ENCODE measurements around the gene MED25. TPM values are rescaled to one million over a fixed set of nuclear protein-coding genes. Genes with fewer than 3 reads are reported as not detected.

Gene MED25
- polyA plus RNA-seq, 6 donors from 2014 or later: 21.2 to 49.7 (median 28.9) TPM

DNA sequence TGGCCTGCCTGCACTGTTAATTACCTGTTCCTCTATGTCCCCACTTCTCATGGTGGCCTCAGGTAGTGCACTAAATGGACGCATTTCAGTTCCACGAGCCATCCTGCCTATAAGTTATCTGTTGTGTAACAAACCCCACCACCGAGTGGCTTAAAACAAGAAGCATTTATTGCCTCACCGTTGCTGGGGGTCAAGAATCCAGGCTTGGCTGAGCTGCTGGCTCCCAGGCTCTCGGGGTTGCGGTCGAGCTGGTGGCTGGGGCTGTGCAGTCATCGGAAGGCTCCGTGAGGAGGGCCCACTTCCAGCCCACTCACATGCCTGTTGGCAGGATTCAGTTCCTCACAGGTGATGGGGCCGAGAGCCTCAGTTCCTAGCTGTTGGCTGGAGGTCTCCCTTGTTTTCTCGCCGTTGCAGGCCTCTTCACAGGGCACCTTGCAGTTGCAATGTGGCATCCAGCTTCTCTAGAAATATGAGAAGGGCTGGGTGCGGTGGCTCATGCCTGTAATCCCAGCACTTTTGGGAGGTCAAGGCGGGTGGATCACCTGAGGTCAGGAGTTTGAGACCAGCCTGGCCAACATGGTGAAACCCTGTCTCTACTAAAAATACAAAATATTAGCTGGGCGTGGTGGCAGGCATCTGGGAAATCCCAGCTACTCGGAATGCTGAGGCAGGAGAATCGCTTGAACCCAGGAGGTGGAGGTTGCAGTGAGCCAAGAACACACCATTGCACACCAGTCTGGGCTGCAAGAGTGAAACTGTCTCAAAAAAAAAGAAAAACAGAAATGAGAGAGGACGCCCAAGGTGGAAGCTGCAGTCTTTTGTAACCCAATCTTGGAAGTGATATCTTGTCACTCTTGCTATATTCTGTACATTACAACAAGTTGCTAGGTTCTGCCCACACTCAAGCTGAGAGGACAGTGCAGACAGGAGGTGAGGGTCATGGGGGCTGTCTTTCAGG, 26.3 kb downstream of the MED25 start:
- H3K27me3 Mint-ChIP-seq: no peaks in the 10 kb centered on the region
- no peak for ATAC-seq (ENCODE audit: low read depth in 2 of 2)
- peak overlapping the region; percentile 22 to 84 (median 70) for H3K4me3 Mint-ChIP-seq
- H3K9me3 Mint-ChIP-seq: peaks cover 0 to 5% (median 0%) of the 10 kb centered on the region in 7 donors
- no peaks in the 10 kb centered on the region for H3K36me3 Mint-ChIP-seq
- DNase-seq: no peak
- peaks cover 22 to 64% (median 56%) of the 10 kb centered on the region in 3 donors for H3K4me1 Mint-ChIP-seq
- H3K27ac Mint-ChIP-seq: peak overlapping the region in 4 of 6 donors; percentile 81 to 90 (median 83)

- H3K9me3 Mint-ChIP-seq: peaks cover 0 to 5% (median 0%) of the 10 kb centered on the region in 7 donors
- no peak for DNase-seq
- ATAC-seq (ENCODE audit: low read depth in 2 of 2): no peak
- H3K27ac Mint-ChIP-seq: peak overlapping the region in 3 of 6 donors; percentile 22 to 90 (median 76)
- H3K4me3 Mint-ChIP-seq: peak overlapping the region in 6 of 8 donors; percentile 21 to 84 (median 62)
- no peaks in the 10 kb centered on the region for H3K36me3 Mint-ChIP-seq
- no peaks in the 10 kb centered on the region for H3K27me3 Mint-ChIP-seq
- peaks cover 27 to 71% (median 61%) of the 10 kb centered on the region in 3 donors for H3K4me1 Mint-ChIP-seq
Measured at GRCh38 chr19:49845414-49845813, 27.3 kb downstream of the MED25 start.

DNA sequence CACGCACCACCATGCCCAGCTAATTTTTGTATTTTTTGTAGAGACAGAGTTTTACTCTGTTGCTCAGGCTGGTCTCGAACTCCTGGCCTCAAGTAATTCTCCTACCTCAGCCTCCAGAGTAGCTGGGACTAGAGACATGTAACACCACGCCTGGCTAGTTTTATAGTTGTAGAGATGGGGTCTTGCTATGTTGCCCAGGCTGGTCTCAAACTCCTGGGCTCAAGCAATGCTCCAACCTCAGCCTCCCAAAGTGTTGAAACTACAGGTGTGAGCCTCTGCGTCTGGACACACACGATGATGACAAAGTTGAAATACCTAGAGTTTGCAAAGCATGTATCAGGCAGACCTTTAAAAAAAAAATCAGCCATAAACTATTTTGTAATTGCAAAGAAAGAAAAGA, 28.3 kb downstream of the MED25 start:
- no peak for ATAC-seq (ENCODE audit: low read depth in 2 of 2)
- peak overlapping the region in 2 of 6 donors; percentile 31 to 52 for H3K27ac Mint-ChIP-seq
- H3K9me3 Mint-ChIP-seq: peaks cover 0 to 5% (median 0%) of the 10 kb centered on the region in 7 donors

DNA sequence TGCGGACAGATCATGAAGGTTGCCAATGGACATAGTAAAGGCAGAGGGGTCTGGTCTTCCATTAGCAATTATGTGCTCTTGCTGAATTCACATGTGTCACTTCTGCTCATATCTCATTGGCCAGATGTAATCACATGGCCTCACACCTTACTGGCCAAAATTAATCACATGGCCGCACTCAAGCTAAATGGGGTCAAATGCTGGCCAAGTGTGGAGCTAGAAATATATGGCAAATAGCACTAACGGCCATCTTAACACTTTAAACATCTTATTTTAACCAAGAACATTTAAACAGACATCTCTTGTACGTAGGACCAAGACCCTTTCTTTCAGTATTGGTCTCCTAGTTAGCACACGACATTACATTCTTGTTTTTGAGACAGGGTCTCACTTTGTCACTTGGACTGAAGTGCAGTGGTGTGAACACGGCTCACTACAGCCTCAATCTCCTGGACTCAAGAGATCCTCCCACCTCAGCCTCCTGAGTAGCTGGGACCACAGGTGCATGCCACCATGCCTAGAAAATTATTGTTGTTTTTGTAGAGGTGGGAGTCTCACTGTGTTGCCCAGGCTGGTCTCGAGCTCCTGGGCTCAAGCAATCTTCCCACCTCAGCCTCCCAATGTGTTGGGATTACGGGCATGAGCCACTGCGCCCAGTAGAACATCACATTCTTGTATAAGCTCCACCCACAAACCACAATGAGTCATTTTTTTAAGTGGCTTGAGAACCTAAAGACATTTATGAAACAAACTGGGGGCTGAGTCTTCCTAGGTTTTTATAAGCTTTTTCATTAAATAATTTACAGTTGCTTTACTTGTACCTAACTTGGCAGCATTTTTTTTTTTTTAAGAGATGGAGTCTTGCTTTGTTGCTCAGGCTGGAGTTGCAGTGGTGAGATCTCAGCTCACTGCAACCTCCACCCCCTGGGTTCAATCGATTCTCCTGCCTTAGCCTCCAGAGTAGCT, 29.9 kb downstream of the MED25 start:
- Mint-ChIP-seq H3K9me3 (peaks cover 0 to 5% (median 0%) of the 10 kb centered on the region in 7 donors), H3K4me1 (peaks cover 31 to 74% (median 56%) of the 10 kb centered on the region in 3 donors), H3K27ac (peak overlapping the region in 2 of 6 donors; percentile 21 to 60), H3K27me3 (no peaks in the 10 kb centered on the region), H3K36me3 (no peaks in the 10 kb centered on the region), H3K4me3 (peak overlapping the region in 5 of 8 donors; percentile 24 to 97 (median 45))
- ATAC-seq (ENCODE audit: low read depth in 2 of 2): no peak
- DNase-seq: no peak

More for the DNA sequence above, 28.3 kb downstream of the MED25 start:
- Mint-ChIP-seq H3K4me3 (peak overlapping the region in 5 of 8 donors; percentile 16 to 55 (median 35)), H3K27me3 (no peaks in the 10 kb centered on the region), H3K36me3 (no peaks in the 10 kb centered on the region), H3K4me1 (peaks cover 22 to 70% (median 56%) of the 10 kb centered on the region in 3 donors)
- DNase-seq: no peak

GRCh38 chr19:49848938-49849337, 30.8 kb downstream of the MED25 start:
- Mint-ChIP-seq H3K9me3 (peaks cover 0 to 5% (median 0%) of the 10 kb centered on the region in 7 donors), H3K27me3 (no peaks in the 10 kb centered on the region), H3K4me3 (peak overlapping the region; percentile 41 to 97 (median 71)), H3K27ac (peak overlapping the region in 2 of 6 donors; percentile 72 to 74), H3K4me1 (peaks cover 31 to 75% (median 55%) of the 10 kb centered on the region in 3 donors), H3K36me3 (no peaks in the 10 kb centered on the region)
- no peak for ATAC-seq (ENCODE audit: low read depth in 2 of 2)
- no peak for DNase-seq

- ATAC-seq (ENCODE audit: low read depth in 2 of 2) (no peak), DNase-seq (no peak)
- H3K4me1 Mint-ChIP-seq: peaks cover 31 to 69% (median 50%) of the 10 kb centered on the region in 3 donors
- no peaks in the 10 kb centered on the region for H3K36me3 Mint-ChIP-seq
- H3K27ac Mint-ChIP-seq: peak overlapping the region in 2 of 6 donors; percentile 29 to 91
- H3K4me3 Mint-ChIP-seq: peak overlapping the region; percentile 85 to 98 (median 93)
- peaks cover 0 to 5% (median 0%) of the 10 kb centered on the region in 7 donors for H3K9me3 Mint-ChIP-seq
- no peaks in the 10 kb centered on the region for H3K27me3 Mint-ChIP-seq
Measured at GRCh38 chr19:49849433-49850220, 31.5 kb downstream of the MED25 start.

DNA sequence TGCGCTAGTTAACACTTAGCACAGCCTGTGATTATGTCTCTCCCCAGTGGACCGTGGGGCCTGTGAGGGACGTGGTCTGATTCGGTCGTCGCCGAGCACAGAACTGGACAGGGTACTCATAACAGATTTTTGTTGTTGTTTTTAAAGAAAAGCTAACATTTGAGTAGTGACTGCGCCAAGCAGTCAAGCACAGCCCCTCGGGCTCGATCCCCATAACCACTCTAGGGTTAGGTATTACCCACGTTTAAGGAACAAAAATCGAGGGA, 32.1 kb downstream of the MED25 start:
- peaks cover 0 to 5% (median 0%) of the 10 kb centered on the region in 7 donors for H3K9me3 Mint-ChIP-seq

DNA sequence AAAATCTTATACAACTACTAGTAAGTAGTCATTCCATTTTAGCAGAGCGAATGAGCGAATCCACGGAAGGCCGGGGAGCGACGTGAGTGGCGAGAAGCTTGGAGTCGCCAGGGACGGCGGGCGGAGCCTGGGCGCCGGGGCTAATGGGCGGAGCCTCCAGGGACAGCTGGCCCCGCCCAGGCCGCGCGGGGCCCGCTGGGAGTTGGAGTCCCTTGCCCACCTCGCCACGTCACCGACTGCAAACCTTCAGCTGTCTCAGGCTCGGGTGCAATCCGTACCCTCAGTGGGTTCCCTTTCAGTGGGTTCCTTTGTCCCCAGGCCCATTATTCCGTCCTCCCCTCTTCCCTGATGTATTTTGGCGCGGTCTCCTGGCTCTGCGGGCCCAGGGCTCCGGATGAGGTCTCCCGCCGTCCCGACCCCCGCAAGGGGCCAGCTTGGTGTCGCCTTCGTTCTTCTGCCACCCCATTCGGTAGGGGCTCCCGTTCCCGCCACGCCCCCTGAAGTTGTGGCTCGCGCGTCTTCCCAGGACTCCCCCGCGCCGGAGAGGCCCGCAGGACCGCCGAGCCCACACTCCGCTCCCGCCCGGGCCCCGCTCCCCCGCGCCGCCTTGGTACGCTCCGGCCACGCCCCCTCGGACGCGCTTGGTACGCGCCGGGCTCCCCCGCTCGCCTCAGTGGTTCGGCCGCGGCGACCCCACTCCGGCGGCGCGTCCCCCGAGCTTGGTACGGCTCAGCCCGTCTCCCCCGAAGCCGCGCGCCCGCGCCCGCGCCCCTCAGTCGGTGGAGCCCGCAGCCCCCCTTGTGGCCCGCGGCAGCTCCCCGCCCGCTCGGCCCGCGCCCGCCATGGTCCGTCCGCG, 32.6 kb downstream of the MED25 start, which contains the start of gene PTOV1:
PTOV1 (plus strand) TSS at position 673 of the 856 bp plus-strand sequence.
- H3K9me3 Mint-ChIP-seq: peaks cover 0 to 5% (median 0%) of the 10 kb centered on the region in 7 donors
- ATAC-seq (ENCODE audit: low read depth in 2 of 2) (peak; percentile 82 to 86), DNase-seq (peak; percentile 88)
- H3K27ac Mint-ChIP-seq: peak within 1 kb of the TSS; percentile 89 to 99 (median 97)
- H3K4me1 Mint-ChIP-seq: peaks cover 30 to 60% (median 39%) of the 10 kb centered on the region in 3 donors
- peak within 1 kb of the TSS; percentile 85 to 98 (median 93) for H3K4me3 Mint-ChIP-seq
- no peaks in the 10 kb centered on the region for H3K27me3 Mint-ChIP-seq
- H3K36me3 Mint-ChIP-seq: no peaks in the 10 kb centered on the region

More for the DNA sequence above, 32.1 kb downstream of the MED25 start:
- Mint-ChIP-seq H3K27me3 (no peaks in the 10 kb centered on the region), H3K27ac (peak overlapping the region in 5 of 6 donors; percentile 87 to 99 (median 97)), H3K4me3 (peak overlapping the region; percentile 85 to 98 (median 93)), H3K36me3 (no peaks in the 10 kb centered on the region), H3K4me1 (peaks cover 27 to 64% (median 44%) of the 10 kb centered on the region in 3 donors)
- DNase-seq (no peak), ATAC-seq (ENCODE audit: low read depth in 2 of 2) (no peak)

DNA sequence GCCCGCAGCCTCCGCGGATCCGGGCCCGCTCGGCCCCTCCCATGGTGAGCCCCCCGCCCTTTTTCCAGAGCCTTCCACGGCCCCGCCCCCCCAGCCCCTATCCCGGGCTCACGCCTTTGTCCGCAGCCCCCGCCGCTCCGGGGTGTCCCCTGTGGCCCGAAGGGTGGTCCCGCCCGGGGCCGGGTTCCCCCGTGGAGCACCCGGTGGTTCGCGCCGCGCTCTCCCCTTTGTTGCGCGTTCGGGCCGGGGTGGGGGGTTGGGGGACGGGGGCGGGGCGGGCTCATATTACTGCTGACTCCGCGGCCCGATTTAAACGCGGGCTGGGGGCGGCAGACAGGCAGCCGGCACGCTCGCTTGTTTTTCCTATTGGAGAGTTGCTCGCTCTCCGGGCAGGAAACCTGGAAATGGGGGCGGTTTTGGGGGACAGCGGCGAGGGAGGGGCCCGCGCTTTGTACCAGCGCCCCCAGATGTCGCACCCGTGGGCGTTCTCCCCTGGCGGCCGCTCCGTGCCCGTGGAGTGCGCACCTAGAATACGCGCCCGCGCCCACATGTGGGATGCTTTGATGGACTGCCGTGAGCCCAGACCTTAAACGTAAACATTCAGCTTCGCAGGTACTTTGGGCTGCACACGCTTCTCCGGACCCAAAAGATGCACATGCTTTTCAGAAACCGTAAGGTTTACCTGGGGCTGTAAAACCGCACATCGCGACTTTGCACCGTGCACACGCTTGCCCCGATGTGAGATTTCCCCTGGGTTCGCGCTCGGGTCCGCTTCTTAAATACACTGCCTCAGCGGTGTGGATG, 33.6 kb downstream of the MED25 start:
- H3K27ac Mint-ChIP-seq: peak overlapping the region in 5 of 6 donors; percentile 10 to 89 (median 88)
- no peaks in the 10 kb centered on the region for H3K36me3 Mint-ChIP-seq
- ATAC-seq (ENCODE audit: low read depth in 2 of 2): peak; percentile 18 to 19
- H3K27me3 Mint-ChIP-seq: no peaks in the 10 kb centered on the region
- H3K4me3 Mint-ChIP-seq: peak overlapping the region; percentile 69 to 94 (median 86)
- no peak for DNase-seq
- peaks cover 0 to 5% (median 0%) of the 10 kb centered on the region in 7 donors for H3K9me3 Mint-ChIP-seq
- H3K4me1 Mint-ChIP-seq: peaks cover 31 to 52% (median 33%) of the 10 kb centered on the region in 3 donors

- DNase-seq: no peak
- H3K4me1 Mint-ChIP-seq: peaks cover 31 to 47% (median 32%) of the 10 kb centered on the region in 3 donors
- H3K27ac Mint-ChIP-seq: peak overlapping the region in 5 of 6 donors; percentile 76 to 89 (median 88)
- peaks cover 0 to 5% (median 0%) of the 10 kb centered on the region in 7 donors for H3K9me3 Mint-ChIP-seq
- no peak for ATAC-seq (ENCODE audit: low read depth in 2 of 2)
- H3K4me3 Mint-ChIP-seq: peak overlapping the region; percentile 69 to 94 (median 86)
- H3K36me3 Mint-ChIP-seq: no peaks in the 10 kb centered on the region
- no peaks in the 10 kb centered on the region for H3K27me3 Mint-ChIP-seq
Measured at GRCh38 chr19:49852631-49853126, 34.6 kb downstream of the MED25 start.

Measured in naive B cell (primary cell).